Middle frontal gyrus (tissue), 1 donor: Measurements from ENCODE around the gene CTNNA3.

Experiments
- DNase-seq: peaks from one replicate; pipeline ENCODE4 v3.0.0-alpha.2; 2015; ENCODE audit warnings: low spot score; ENCODE audit errors: extremely low spot score

The CTNNA3 gene

GRCh38 chr10:66167816-66168215, 1528.2 kb downstream of the CTNNA3 start:
- no peak for DNase-seq

- no peak for DNase-seq
These were observed 1533.3 kb downstream of the CTNNA3 start for GRCh38 chr10:66162560-66163143.

DNA sequence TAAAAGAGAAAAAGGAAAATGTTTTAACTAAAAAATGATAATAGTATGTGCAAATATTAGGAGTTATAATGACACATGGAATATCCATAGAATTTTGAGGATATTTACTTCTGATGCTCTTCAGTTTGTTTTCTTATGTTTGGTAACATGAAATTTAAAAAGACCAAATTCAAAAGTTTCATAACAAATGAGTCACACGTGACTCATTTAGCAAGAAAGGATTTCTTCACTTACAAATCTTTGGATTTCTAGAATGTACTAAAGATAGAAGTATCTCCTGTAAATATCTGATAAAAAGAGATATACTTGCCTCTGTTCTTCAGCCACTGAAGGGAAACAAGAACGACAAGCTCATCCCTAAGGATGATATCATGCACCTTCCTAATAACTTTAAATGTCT, 1544.6 kb downstream of the CTNNA3 start:
- DNase-seq = no peak

DNA sequence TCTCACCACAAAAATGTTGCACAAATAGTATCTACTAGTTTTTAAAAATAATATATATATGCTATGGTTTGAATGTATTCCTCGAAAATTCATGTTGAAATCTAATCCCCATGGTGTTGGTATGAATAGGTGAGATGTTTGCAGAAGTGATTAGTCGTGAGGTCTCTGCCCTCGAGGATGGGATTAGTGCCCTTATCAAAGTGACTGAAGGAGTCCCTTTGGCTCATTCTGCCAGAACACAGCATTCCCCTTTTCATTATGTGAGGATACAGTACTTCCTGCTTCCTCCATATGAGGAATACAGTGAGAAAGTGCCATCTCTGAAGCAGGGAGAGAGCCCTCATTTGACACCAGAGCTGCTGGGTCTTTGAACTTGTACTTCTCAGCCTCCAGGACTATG, 1547.7 kb downstream of the CTNNA3 start:
- no peak for DNase-seq

DNA sequence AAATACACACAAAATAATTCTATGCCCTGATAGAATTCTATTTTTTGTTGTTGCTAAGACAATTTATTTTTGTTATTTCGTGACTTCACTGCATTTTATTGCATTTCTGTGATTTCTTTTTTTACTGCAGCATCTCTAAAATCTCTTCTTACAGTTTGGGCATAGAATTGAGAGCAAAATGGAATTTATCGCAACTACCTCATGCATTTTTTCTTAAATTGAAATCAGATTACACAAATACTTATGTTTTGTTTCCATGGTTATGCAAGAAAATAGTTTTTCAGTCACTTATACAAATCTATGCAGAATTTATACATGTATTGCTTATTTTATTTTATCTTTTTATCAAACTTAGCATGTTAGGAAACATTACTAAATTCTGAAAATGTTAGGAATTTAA, 1552.0 kb downstream of the CTNNA3 start:
- DNase-seq = no peak

- DNase-seq = no peak
These were observed 1593.2 kb downstream of the CTNNA3 start for GRCh38 chr10:66102756-66103155.

- no peak for DNase-seq
These were observed 1597.2 kb downstream of the CTNNA3 start for GRCh38 chr10:66098595-66099480.

DNA sequence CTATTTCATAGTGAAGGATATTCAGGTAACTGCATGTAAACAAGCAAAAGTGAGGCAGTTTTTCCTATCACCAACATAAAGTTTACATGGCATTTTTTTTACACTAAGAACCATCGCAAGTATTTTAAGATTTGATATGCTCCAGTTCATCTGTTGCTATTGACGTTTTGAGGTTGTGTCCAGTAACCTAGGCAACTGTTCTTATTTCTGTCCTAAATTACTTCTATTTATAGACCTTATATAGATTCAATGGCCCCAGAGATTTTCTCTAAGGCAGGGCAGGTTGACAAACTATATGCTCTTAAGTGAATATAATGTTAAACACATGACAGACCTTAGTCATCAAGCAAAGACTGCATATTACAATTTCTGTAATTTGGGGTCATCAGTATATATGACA, 1600.4 kb downstream of the CTNNA3 start:
- DNase-seq = no peak

- no peak for DNase-seq
These were observed 1610.1 kb downstream of the CTNNA3 start for GRCh38 chr10:66085906-66086305.

DNA sequence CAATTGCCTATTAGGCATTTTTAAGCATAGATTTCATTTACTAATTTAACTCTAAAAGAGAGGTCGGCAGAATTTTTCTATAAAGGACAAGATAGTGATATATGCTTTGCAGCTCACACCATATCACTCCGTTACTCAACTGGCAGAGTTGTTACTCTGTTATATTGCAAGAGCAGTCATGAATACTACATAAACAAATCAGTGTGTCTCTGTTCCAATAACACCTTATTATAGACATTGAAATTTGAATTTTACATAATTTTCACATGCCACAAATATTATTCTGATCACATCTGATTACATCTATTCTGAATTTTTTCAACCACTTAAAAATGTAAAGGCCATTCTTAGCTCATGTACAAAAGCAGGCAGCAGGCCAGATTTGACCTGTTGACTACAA, 1624.1 kb downstream of the CTNNA3 start:
- no peak for DNase-seq

- no peak for DNase-seq
These were observed 1637.4 kb downstream of the CTNNA3 start for GRCh38 chr10:66058594-66058993.

DNA sequence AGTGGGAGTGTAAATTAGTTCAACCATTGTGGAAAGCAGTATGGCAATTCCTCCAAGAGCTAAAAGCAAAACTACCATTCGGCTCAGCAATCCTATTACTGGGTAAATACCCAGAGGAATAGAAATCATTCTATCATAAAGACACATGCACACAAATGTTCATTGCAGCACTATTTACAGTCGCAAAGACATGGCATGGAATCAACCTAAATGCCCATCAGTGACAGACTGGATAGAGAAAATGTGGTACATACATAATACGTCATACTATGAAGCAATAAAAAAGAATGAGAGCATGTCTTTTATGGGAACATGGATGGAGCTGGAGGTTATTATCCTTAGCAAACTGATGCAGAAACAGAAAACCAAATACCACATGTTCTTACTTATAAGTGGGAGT, 1646.7 kb downstream of the CTNNA3 start:
- DNase-seq = no peak

- DNase-seq = no peak
These were observed 1650.1 kb downstream of the CTNNA3 start for GRCh38 chr10:66045859-66046258.

- no peak for DNase-seq
These were observed 1654.2 kb downstream of the CTNNA3 start for GRCh38 chr10:66041771-66042170.

DNA sequence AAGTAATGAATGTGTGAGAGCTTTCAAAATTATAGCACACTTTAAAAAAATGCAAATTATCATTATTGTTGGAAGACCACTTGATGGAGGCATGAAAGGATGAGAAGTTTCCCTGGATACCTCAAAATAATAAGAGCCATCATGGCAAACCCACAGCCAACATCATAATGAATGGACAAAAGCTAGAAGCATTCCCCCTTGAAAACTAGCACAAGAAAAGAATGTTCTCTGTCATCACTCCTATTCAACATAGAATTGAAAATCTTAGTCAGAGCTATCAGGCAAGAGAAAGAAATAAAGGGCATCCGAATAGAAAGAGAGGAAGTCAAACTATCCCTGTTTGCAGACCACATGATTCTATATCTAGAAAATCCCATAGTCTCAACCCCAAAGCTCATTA, 1657.4 kb downstream of the CTNNA3 start:
- DNase-seq = no peak

DNA sequence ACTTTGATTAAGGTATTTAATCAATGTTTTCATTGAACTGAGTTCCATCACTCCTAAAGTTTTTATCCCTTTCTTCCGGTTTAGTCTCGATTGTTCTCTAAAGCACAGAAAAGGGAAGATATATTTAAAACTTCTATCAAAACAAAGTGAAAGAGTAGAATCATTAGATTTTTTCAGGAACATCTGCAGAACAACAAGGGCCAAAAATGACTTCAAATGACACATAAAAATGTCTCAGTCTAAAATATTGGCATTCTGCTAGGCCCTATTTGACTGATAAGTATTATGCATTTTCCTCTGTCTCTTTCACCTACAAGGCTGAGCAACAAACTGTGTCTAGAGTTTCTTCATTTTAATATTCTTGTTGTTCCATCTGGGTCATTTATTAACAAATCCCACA, 1669.7 kb downstream of the CTNNA3 start:
- DNase-seq = no peak

- no peak for DNase-seq
These were observed 1670.8 kb downstream of the CTNNA3 start for GRCh38 chr10:66025186-66025585.

DNA sequence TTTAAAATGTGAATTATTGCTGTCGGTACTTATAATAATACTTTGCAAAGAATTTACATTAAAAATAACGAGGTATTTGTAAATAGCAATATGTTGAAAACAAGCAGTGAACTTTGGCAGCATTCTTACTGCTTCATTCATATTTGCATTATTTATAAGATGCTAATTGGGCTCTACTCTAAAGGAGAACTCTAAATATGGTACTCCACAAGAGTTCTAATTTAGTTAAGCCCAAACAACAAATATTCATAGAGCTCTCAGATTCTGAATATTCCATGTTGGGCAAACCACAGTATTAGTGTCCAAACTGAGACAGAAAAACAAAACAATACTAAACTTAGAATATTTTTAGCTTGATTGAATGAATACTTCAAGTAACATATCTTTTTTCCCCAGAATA, 1674.6 kb downstream of the CTNNA3 start:
- no peak for DNase-seq

- no peak for DNase-seq
These were observed 1687.8 kb downstream of the CTNNA3 start for GRCh38 chr10:66008221-66008620.

GRCh38 chr10:66006411-66006810, 1689.6 kb downstream of the CTNNA3 start:
- DNase-seq = no peak

DNA sequence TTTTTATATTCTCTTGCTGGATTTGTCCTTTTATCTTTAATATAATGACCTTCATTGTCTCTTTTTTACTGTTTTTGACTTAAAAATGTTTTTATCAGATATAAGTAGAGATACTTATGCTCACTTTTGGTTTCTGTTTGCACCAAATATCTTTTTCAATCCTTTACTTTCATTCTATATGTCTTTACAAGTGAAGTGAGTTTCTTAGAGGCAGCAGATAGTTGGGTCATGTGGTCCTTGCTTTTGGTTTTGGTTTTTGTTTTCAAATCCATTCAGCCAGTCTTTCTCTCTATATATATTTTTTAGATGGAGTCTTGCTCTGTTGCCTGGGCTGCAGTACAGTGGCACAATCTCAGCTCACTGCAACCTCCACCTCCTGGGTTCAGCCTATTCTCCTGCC, 1702.5 kb downstream of the CTNNA3 start:
- no peak for DNase-seq

DNA sequence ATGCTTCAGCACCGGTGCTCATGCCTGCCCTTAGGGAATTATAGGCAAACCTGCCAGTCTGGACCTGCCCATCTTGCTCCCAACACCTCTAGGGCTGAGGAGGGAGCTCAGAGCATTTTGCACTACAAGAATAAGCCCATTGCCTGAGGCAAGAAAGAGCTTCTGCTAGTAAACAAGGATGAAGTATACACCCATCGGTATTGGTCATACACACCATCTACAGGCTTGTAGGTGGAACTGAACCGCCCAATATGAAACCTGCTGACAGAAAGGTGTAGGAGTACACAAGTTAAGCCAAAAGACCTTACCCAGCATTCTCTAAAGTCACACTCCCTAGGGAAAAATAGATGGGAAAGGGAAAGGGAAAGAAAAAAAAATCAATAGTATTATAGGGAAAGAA, 1727.1 kb downstream of the CTNNA3 start:
- no peak for DNase-seq

DNA sequence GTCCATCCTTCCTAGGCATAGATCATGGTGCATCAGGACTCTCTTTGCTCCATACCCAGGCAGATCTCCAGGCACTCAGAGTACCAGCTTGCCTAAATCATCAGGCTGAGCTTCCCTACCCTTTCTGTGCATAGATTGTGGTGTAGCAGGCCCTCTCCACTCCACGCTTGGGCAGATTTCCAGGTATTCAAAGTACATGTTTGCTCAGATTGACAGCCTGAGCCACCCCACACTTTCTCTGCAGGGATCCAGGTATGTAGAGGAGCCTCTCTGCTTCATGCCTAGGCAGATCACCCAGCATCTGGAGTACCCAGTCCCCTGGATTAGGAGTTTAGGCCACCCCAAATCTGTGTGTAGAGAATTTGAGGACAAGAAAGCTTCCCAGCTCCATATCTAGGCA, 1727.6 kb downstream of the CTNNA3 start:
- DNase-seq = no peak
